BJ (cell line): Measurements from ENCODE around the gene IRX2. TPM values are rescaled to one million over a fixed set of nuclear protein-coding genes. Genes with fewer than 3 reads are reported as not detected.

Source experiments
- CTCF ChIA-PET: fragments of 350-600 bp; formaldehyde crosslinking; extraction: SDS; loops from one replicate; lab custom pipeline; 2021; ENCODE audit warnings: antibody characterized with exemption, inconsistent platforms; lab: Yijun Ruan, JAX
- POLR2A ChIA-PET: fragments of 300-600 bp; sonication (Branson Sonifier 250); formaldehyde crosslinking; extraction: SDS; loops from one replicate; lab custom pipeline; 2021; ENCODE audit warnings: antibody characterized with exemption; lab: Charles Lee
- DNase-seq: peaks from one replicate; pipeline ENCODE4 v3.0.0-alpha.2; 2011; ENCODE audit warnings: low read depth
- H3K27me3 ChIP-seq: 2 replicates; pipeline ENCODE4 v1.6.0; 2011; ENCODE audit warnings: low read length; ENCODE audit not compliant: control insufficient read depth, insufficient read depth
- H3K36me3 ChIP-seq: 2 replicates; pipeline ENCODE4 v1.5.1; 2011; ENCODE audit warnings: low read length; ENCODE audit not compliant: control insufficient read depth, insufficient read depth
- H3K4me3 ChIP-seq: 2 replicates; pipeline ENCODE4 v1.5.1; 2011; ENCODE audit warnings: low read depth, mild to moderate bottlenecking, control low read depth, low read length
- polyA plus RNA-seq: library from polyadenylated mRNA; depleted of rRNA; stranded (reverse); fragments of >200 nt; gene quantifications from 2 replicates; pipeline ENCODE4 v1.2.3, GENCODE V29; 2011
- TF ChIP-seq, protein P1 (sequence below): IDR thresholded peaks from 2 replicates; pipeline ENCODE4 v1.5.1; 2011; ENCODE audit warnings: low read depth, mild to moderate bottlenecking, control low read depth, inconsistent platforms, low read length, moderate library complexity; ENCODE audit not compliant: insufficient read depth

The IRX2 gene
- polyA plus RNA-seq, 1 experiment: 1.8 TPM

DNA sequence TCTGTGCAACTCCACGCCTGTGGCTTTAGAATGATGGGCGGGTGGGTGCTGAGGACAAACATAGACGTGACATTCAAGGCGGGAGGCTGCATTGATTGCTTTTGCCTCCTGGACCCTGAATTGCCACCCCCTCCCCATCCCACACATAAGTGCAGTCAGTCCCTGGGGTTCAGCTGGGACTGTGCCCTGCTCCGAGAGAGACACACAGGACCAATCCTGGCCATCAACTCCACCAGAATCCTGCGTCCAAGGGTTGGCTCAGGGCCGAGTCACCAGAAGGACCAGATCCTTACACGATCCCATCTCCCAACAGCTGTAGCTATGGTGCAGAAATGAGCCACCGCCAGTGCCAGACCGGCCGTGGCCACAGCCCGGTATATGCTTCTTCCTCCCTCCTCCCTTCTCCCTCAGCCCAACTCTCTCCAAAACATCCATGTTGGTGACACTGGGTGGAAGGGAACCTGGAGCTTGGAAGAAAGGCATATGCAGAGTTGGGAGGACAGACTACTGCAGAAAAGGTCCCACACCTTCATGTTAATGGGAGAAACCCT is 27.4 kb downstream of the IRX2 start:
- Histone ChIP-seq H3K36me3 (no peaks in the 10 kb centered on the region), H3K4me3 (no peak overlapping the region), H3K27me3 (no peaks in the 10 kb centered on the region)
- DNase-seq: no peak
- CTCF ChIA-PET: no interaction called here
- POLR2A ChIA-PET: no interaction called here
- TF ChIP-seq, protein P1, sequence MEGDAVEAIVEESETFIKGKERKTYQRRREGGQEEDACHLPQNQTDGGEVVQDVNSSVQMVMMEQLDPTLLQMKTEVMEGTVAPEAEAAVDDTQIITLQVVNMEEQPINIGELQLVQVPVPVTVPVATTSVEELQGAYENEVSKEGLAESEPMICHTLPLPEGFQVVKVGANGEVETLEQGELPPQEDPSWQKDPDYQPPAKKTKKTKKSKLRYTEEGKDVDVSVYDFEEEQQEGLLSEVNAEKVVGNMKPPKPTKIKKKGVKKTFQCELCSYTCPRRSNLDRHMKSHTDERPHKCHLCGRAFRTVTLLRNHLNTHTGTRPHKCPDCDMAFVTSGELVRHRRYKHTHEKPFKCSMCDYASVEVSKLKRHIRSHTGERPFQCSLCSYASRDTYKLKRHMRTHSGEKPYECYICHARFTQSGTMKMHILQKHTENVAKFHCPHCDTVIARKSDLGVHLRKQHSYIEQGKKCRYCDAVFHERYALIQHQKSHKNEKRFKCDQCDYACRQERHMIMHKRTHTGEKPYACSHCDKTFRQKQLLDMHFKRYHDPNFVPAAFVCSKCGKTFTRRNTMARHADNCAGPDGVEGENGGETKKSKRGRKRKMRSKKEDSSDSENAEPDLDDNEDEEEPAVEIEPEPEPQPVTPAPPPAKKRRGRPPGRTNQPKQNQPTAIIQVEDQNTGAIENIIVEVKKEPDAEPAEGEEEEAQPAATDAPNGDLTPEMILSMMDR: no peak

- H3K4me3 ChIP-seq: no peak overlapping the region
- POLR2A ChIA-PET: no interaction called here
Observed at GRCh38 chr5:2722901-2723300, 28.6 kb downstream of the IRX2 start.

GRCh38 chr5:2721385-2722138 is 29.9 kb downstream of the IRX2 start:
- H3K36me3 ChIP-seq: no peaks in the 10 kb centered on the region
- ChIA-PET POLR2A (no interaction called here), CTCF (no interaction called here)
- TF ChIP-seq, protein P1: no peak
- no peaks in the 10 kb centered on the region for H3K27me3 ChIP-seq
- DNase-seq: no peak
- H3K4me3 ChIP-seq: no peak overlapping the region

More at GRCh38 chr5:2722901-2723300, 28.6 kb downstream of the IRX2 start:
- Histone ChIP-seq H3K27me3 (no peaks in the 10 kb centered on the region), H3K36me3 (no peaks in the 10 kb centered on the region)
- no peak for DNase-seq
- CTCF ChIA-PET: no interaction called here
- TF ChIP-seq, protein P1: no peak

DNA sequence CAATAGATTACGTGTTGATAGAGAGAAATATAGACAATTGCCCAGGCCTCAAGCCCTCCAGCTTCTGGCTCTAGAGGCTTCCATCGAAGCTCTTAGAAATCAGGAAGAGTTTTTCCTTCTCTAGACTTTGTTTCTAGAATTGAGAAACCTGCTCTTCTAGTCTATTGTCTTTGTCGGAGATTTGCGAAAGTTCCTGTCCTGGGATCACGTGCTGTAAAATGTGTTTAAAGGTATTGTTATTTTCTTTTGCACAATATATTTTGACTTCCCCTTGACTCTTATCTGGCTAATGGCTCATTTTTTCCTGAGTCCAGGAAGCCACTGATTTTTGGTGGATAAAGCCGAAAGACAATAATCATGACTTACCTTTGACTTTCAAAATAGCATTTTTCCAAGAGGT is 32.1 kb downstream of the IRX2 start:
- CTCF ChIA-PET: no interaction called here
- H3K27me3 ChIP-seq: no peaks in the 10 kb centered on the region
- DNase-seq: no peak
- TF ChIP-seq, protein P1: no peak
- H3K36me3 ChIP-seq: no peaks in the 10 kb centered on the region
- no peak overlapping the region for H3K4me3 ChIP-seq
- POLR2A ChIA-PET: no interaction called here

GRCh38 chr5:2718115-2718514 is 33.4 kb downstream of the IRX2 start:
- TF ChIP-seq, protein P1: no peak
- Histone ChIP-seq H3K36me3 (no peaks in the 10 kb centered on the region), H3K4me3 (no peak overlapping the region), H3K27me3 (no peaks in the 10 kb centered on the region)
- no peak for DNase-seq
- POLR2A ChIA-PET: no interaction called here
- CTCF ChIA-PET: no interaction called here
